SK-N-SH treated with all-trans-retinoic acid at 6 μM for 48 hours (cell line): Measurements from ENCODE around the gene BABAM2.

Source experiments
- BACH2 ChIP-seq: fragments of 250-450 bp; sonication (Bioruptor Pico); IDR thresholded peaks from 2 replicates; pipeline ENCODE4 v1.9.0; 2021; ENCODE audit warnings: mild to moderate bottlenecking, borderline replicate concordance
- CREB5 ChIP-seq: fragments of 250-450 bp; sonication (Bioruptor Pico); IDR thresholded peaks from 2 replicates; pipeline ENCODE4 v1.5.1; 2020; ENCODE audit warnings: low read depth, mild to moderate bottlenecking, moderate library complexity
- PATZ1 ChIP-seq: fragments of 250-450 bp; sonication (Bioruptor Pico); IDR thresholded peaks from 2 replicates; pipeline ENCODE4 v1.8.0; 2020; ENCODE audit warnings: mild to moderate bottlenecking, moderate library complexity, borderline replicate concordance
- ZC3H10 ChIP-seq: fragments of 250-450 bp; sonication (Bioruptor Pico); IDR thresholded peaks from 2 replicates; pipeline ENCODE4 v1.5.1; 2021; ENCODE audit warnings: mild to moderate bottlenecking, moderate library complexity
- ZFP3 ChIP-seq: fragments of 250-450 bp; sonication (Bioruptor Pico); IDR thresholded peaks from 2 replicates; pipeline ENCODE4 v1.5.0; 2020; ENCODE audit warnings: mild to moderate bottlenecking, moderate library complexity
- ZFP30 ChIP-seq: fragments of 450-650 bp; formaldehyde crosslinking; IDR thresholded peaks from 2 replicates; pipeline ENCODE4 v1.5.0; 2022; ENCODE audit warnings: mild to moderate bottlenecking, moderate library complexity
- ZNF70 ChIP-seq: fragments of 450-650 bp; formaldehyde crosslinking; IDR thresholded peaks from 2 replicates; pipeline ENCODE4 v1.5.0; 2020; ENCODE audit warnings: mild to moderate bottlenecking, moderate library complexity

DNA sequence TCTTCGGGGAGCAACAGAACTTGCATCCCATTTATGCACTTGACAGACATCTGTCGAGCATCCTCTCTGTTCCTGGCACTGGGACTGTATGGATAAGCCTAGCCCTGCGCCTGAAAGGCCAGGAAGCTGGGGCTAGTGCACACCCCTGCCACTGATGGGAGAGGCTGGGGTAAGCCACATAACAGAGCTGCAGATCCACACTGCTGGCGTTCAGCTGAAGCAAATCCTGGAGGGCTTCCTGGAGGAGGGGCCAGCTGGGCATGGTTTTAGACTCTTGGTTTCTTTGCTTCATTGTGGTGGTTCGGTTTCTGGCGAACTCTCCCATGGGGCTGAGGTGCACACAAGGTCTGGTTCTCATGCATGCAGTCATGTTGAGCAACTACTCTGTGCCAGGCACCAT is 456.7 kb downstream of the BABAM2 start:
- TF ChIP-seq ZNF70 (no peak), ZC3H10 (no peak), BACH2 (CRISPR knock-in tag) (no peak), PATZ1 (CRISPR knock-in tag) (no peak), ZFP3 (no peak), CREB5 (no peak), ZFP30 (CRISPR knock-in tag) (no peak)
